LNCAP (cell line): Measurements from ENCODE around the gene NEK10.

Experiments used
- TF ChIP-seq, protein P1 (sequence below): fragments of 450-650 bp; IDR thresholded peaks from 2 replicates; pipeline ENCODE4 v1.5.1; 2017; ENCODE audit warnings: mild to moderate bottlenecking

NEK10 gene

DNA sequence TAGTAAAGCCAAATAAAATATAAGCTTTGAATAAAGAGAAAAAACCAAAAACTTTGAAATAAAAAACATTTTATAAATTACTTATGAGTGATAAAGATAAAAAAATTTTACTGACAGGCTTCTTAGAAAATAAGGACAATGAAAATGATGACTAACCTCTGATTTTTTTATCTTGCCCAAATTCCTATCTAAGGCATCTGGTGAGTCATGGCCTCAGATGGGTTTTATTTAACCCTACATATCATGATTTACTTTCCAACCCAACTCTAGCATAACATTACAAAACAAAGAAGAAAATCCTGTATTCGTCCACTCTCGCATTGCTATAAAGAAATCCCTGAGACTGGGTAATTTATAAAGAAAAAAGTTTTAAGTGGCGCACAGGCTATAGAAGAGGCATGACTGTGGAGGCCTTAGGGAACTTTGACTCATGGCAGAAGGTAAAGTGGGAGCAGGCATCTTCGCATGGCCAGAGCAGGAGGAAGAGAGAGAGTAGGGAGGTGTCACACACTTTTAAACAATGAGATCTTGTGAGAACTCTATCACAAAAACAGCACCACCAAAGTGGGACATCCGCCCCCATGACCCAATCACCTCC is 152.1 kb downstream of the NEK10 start:
- TF ChIP-seq, protein P1, sequence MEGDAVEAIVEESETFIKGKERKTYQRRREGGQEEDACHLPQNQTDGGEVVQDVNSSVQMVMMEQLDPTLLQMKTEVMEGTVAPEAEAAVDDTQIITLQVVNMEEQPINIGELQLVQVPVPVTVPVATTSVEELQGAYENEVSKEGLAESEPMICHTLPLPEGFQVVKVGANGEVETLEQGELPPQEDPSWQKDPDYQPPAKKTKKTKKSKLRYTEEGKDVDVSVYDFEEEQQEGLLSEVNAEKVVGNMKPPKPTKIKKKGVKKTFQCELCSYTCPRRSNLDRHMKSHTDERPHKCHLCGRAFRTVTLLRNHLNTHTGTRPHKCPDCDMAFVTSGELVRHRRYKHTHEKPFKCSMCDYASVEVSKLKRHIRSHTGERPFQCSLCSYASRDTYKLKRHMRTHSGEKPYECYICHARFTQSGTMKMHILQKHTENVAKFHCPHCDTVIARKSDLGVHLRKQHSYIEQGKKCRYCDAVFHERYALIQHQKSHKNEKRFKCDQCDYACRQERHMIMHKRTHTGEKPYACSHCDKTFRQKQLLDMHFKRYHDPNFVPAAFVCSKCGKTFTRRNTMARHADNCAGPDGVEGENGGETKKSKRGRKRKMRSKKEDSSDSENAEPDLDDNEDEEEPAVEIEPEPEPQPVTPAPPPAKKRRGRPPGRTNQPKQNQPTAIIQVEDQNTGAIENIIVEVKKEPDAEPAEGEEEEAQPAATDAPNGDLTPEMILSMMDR = no peak

DNA sequence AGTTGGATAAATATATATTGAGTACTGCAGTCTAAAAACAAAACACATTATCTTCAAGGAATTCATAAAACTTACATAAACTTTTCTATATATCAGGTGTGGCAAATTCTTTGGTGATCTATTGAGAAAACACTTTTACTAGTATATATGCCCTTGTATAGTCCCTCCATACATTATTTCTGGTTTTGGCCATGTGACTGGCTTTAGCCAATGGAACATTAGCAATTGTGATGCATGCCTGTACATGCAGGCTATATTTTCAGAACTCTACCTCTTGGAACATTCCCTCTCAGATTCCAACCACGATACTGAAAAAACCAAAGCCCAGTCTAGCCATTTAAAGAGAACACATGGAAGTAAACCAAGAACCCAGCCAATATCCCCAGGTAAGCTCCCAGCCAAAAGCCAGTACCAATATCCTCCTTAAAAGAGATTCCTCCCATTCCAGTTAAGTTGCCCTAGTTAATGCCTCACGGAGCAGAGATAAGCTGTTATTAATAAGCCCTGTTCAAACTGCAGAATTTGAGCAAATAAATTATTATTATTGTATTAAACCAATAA is 152.8 kb downstream of the NEK10 start:
- TF ChIP-seq, protein P1 = no peak

DNA sequence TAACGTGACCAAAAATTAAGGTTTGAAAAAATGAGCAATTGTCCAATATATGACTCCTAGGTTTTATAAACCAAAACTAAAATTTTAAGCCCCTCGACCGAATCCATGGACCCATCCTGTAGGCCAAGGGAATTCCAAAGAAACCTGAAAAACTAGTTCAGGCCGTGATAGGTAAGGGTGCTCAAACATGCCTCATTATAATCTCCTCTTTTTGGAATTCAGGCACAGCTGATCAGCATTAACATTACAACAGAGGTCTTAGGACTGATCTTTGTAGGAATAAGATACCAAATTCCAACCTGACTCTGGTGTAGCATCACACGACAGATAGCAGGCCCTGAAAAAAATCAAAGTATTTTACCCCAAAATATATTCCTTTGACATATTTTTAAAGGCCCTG is 155.7 kb downstream of the NEK10 start:
- TF ChIP-seq, protein P1 = no peak

DNA sequence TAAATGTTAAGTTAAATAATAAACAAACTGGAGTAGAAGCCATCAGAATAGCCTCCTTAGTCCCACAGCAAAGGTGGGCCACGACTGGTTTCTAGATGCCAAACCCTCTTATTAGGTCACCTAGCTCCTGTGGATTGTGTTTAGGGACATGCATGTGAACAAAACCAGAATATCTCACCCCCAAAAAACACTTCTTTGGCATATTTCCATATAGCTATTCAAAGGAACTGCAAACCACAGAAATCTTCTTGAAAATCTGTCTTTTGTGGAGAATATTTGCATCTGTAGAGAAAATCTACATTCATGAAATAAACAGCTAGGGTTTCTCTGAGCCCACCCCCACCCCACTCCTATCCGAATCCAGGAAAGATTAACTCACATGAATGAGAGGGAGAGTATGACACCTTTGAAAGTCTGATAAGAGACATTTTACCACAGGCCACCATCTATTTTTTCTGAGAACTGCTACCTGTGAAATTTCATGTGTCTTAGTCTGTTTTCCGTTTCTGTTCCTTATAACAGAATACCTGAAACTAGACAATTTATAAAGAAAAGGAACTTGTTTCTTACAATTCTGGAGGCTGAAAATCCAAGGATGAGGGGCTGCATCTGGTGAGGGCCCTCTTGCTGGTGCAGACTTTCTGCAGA is 159.4 kb downstream of the NEK10 start:
- TF ChIP-seq, protein P1 = no peak

DNA sequence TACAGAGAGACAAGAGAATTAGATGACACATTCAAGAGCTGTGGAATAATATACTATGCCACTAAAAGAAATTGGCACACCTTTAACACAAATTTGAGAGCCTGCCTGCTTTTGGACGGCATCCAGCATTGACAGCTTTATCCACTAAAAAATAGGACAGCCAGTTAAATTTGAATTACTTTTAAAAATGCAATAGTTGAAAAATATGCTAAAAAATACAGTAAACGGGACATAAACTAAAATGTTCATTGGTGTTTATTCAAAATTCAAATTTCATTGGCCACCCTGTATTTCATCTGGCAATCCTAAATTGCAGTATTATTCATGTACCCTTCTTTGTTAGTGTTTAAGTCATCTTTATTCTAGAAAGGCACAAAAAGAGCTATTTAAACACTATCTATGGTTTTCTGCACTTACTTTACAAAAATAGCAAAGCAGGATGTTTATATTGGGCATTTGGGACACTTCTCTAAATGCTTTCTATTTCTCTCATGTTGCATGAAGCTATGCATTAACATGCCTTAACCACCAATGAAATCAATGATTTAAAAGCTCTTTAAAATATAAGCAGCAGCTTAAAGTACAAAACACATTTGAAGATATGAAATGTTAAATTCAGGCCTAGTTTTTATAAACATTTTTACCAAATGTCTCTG is 160.1 kb downstream of the NEK10 start:
- TF ChIP-seq, protein P1 = no peak

DNA sequence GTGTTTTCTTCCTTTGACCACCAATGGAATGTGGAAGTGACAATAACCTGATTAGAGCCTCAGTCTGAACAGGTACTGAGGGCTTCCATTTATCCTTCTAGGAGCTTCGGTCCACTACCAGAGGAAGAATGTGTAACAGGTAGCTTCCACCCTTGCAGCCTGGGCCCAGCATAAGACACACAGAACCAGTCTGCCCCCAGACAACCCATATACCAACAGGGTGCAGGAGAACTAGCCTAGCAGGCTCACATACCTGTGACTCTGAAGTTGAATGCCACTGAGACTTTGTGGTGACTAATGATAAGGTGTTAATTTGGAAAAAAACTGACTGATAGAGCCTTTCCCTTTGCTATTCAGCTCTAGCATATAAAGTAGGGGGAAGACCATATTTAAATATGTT is 166.2 kb downstream of the NEK10 start:
- TF ChIP-seq, protein P1 = no peak

DNA sequence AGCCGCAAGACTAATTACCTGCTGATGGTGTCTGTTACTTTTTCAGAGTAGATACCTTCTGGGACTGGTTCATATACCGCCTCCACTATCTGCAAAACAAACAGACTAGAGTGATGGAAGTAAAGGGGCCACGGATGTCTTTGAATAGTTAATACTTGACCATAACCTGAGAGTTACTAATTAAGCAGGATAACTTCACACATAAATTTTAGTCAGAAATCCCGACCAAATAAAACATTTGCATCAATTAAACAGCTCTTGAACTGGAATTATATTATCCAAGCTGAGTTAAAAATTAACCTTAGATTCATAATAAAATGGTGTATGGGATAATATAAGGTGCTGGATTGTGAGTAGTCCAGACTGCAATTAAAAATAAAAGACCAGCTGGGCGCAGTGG is 167.7 kb downstream of the NEK10 start:
- TF ChIP-seq, protein P1 = no peak
